Fibroblast of skin of abdomen (primary cell): Measurements from ENCODE around the gene DEPDC1B. TPM values are rescaled to one million over a fixed set of nuclear protein-coding genes. Genes with fewer than 3 reads are reported as not detected.
A peak's percentile ranks its signal among the peaks of the same experiment; 100 is the strongest.
"Not testable (repeated sequence)": the region's sequence is repeated elsewhere in the genome, so short reads cannot be mapped to it uniquely, and the experiment has no call there.

Experiments
- DNase-seq: peaks from one replicate; pipeline ENCODE4 v3.0.0-alpha.2; 2013
- polyA plus RNA-seq, 2 experiments: library from polyadenylated mRNA; unstranded; fragments of 120-200 nt; gene quantifications; one replicate each; pipeline ENCODE4 v1.2.1, GENCODE V29; 2013; ENCODE audit not compliant: insufficient read length in 2 of 2

Gene DEPDC1B
- polyA plus RNA-seq (2013, experiment 1 of 2; ENCODE audit: insufficient read length), result 5.7 TPM
- polyA plus RNA-seq (2013, experiment 2 of 2; ENCODE audit: insufficient read length), result 5.5 TPM

GRCh38 chr5:60699609-60700415 is at the start of gene DEPDC1B:
TSS of gene DEPDC1B (minus strand) at chr5:60700166. CDS start at chr5:60700093, 73 bp downstream.
- peak; percentile 91 for DNase-seq

GRCh38 chr5:60744682-60745081 is 44.7 kb upstream of the DEPDC1B start:
- no peak for DNase-seq

- DNase-seq, result no peak
Measured at GRCh38 chr5:60743511-60744314, 43.7 kb upstream of the DEPDC1B start.

- DNase-seq, result no peak
Measured at GRCh38 chr5:60740322-60740721, 40.4 kb upstream of the DEPDC1B start.

- DNase-seq, result no peak
Measured at GRCh38 chr5:60738933-60739332, 39.0 kb upstream of the DEPDC1B start.

- no peak for DNase-seq
Measured at GRCh38 chr5:60738461-60738860, 38.5 kb upstream of the DEPDC1B start.

GRCh38 chr5:60730858-60731257 is 30.9 kb upstream of the DEPDC1B start:
- not testable (repeated sequence) for DNase-seq

- no peak for DNase-seq
Measured at GRCh38 chr5:60727033-60727679, 27.2 kb upstream of the DEPDC1B start.

GRCh38 chr5:60724126-60724525 is 24.2 kb upstream of the DEPDC1B start:
- no peak for DNase-seq

GRCh38 chr5:60722416-60722815 is 22.4 kb upstream of the DEPDC1B start:
- no peak for DNase-seq

- no peak for DNase-seq
Measured at GRCh38 chr5:60719329-60719728, 19.4 kb upstream of the DEPDC1B start.

- no peak for DNase-seq
Measured at GRCh38 chr5:60718166-60718892, 18.4 kb upstream of the DEPDC1B start.

- DNase-seq, result not testable (repeated sequence)
Measured at GRCh38 chr5:60715201-60715928, 15.4 kb upstream of the DEPDC1B start.

GRCh38 chr5:60712950-60713349 is 13.0 kb upstream of the DEPDC1B start:
- DNase-seq, result no peak

- DNase-seq, result not testable (repeated sequence)
Measured at GRCh38 chr5:60711892-60712291, 11.9 kb upstream of the DEPDC1B start.

- DNase-seq, result no peak
Measured at GRCh38 chr5:60710362-60710761, 10.4 kb upstream of the DEPDC1B start.

GRCh38 chr5:60705144-60705543 is 5.2 kb upstream of the DEPDC1B start:
- DNase-seq, result no peak

- no peak for DNase-seq
Measured at GRCh38 chr5:60703944-60704343, 4.0 kb upstream of the DEPDC1B start.

- DNase-seq, result no peak
Measured at GRCh38 chr5:60701321-60701968, 1.5 kb upstream of the DEPDC1B start.

GRCh38 chr5:60700416-60700757 is 421 bp upstream of the DEPDC1B start:
- DNase-seq, result no peak

- DNase-seq, result no peak
Measured at GRCh38 chr5:60699288-60699608, 718 bp downstream of the DEPDC1B start.
